Endothelial cell of umbilical vein (primary cell): ENCODE data around the gene SPAG8. TPM values are rescaled to one million over a fixed set of nuclear protein-coding genes. Genes with fewer than 3 reads are reported as not detected.

Source experiments
- BruUV-seq: library from RNA; stranded (reverse); fragments of 400-500 nt; replicated peaks from 2 replicates; lab custom pipeline; 2021; lab: Mats Ljungman, UMichigan
- CTCF ChIA-PET: fragments of 300-600, 350-600 bp; sonication (Branson Sonifier 250); formaldehyde crosslinking; loops from one replicate; lab custom pipeline; 2021; ENCODE audit warnings: antibody characterized with exemption, inconsistent platforms; lab: Charles Lee
- POLR2A ChIA-PET: fragments of 300-600, 350-600 bp; sonication (Branson Sonifier 250); formaldehyde crosslinking; loops from one replicate; lab custom pipeline; 2021; ENCODE audit warnings: antibody characterized with exemption, inconsistent platforms; lab: Charles Lee
- DNase-seq: peaks from one replicate; pipeline ENCODE4 v3.0.0-alpha.2; 2011; ENCODE audit warnings: low read depth, low spot score
- FAIRE-seq: peaks from 2 replicates; lab custom pipeline; 2011; peaks lifted over from hg19 to GRCh38; lab: Jason Lieb, UNC
- H2AFZ ChIP-seq: 2 replicates; pipeline ENCODE4 v1.6.0; 2012; ENCODE audit warnings: low read depth, low read length, control low read depth, inconsistent platforms
- H3K27ac ChIP-seq: 2 replicates; pipeline ENCODE4 v1.5.1; 2011; ENCODE audit warnings: low read depth, mild to moderate bottlenecking, control low read depth, low read length, moderate library complexity; ENCODE audit not compliant: insufficient read depth
- H3K27me3 ChIP-seq, 2 experiments: 2 replicates each; pipeline versions ENCODE4 v1.6.0 to v1.6.1; 2011; ENCODE audit warnings: low read length in 2 of 2, mixed read lengths in 1 of 2; ENCODE audit not compliant: control insufficient read depth in 2 of 2, insufficient read depth in 2 of 2
- H3K36me3 ChIP-seq, 2 experiments: 2 replicates in 1 of 2; 3 replicates in 1 of 2; pipeline ENCODE4 v1.5.1; 2011; ENCODE audit warnings: low read length in 2 of 2, mild to moderate bottlenecking in 1 of 2, moderate library complexity in 1 of 2; ENCODE audit not compliant: control insufficient read depth in 2 of 2, insufficient read depth in 2 of 2; ENCODE audit errors: extremely low read depth in 1 of 2
- H3K4me1 ChIP-seq: 3 replicates; pipeline ENCODE4 v1.5.1; 2011; ENCODE audit warnings: mild to moderate bottlenecking, low read length; ENCODE audit not compliant: control insufficient read depth, insufficient read depth; ENCODE audit errors: extremely low read depth
- H3K4me2 ChIP-seq: 2 replicates; pipeline ENCODE4 v1.6.1; 2011; ENCODE audit warnings: low read length, control low read depth, mixed read lengths; ENCODE audit not compliant: insufficient read depth
- H3K4me3 ChIP-seq, 3 experiments: fragments of 200-600 bp in 1 of 3; sonication (generic), shearing (Covaris generic) in 1 of 3; replicated peaks in 1 of 3; 2 replicates each; pipeline ENCODE4 v1.5.1; 2011 to 2016; ENCODE audit warnings: control low read depth in 3 of 3, low read length in 3 of 3, mild to moderate bottlenecking in 2 of 3, inconsistent platforms in 1 of 3, low read depth in 1 of 3, moderate library complexity in 1 of 3; ENCODE audit not compliant: insufficient read depth in 1 of 3
- H3K79me2 ChIP-seq: 2 replicates; pipeline ENCODE4 v1.6.0; 2012; ENCODE audit warnings: low read length, inconsistent platforms; ENCODE audit not compliant: control insufficient read depth, insufficient read depth
- H3K9ac ChIP-seq: replicated peaks from 2 replicates; pipeline ENCODE3; 2011; ENCODE audit warnings: low read length, control low read depth; ENCODE audit not compliant: insufficient read depth; ENCODE audit errors: extremely low read depth
- H3K9me1 ChIP-seq: replicated peaks from 3 replicates; pipeline ENCODE4 v1.6.0; 2011; ENCODE audit warnings: mild to moderate bottlenecking, low read length; ENCODE audit not compliant: control insufficient read depth, insufficient read depth; ENCODE audit errors: extremely low read depth
- H3K9me3 ChIP-seq: replicated peaks from 2 replicates; pipeline ENCODE4 v1.5.1; 2012; ENCODE audit warnings: low read length, inconsistent platforms; ENCODE audit not compliant: control insufficient read depth, insufficient read depth
- H4K20me1 ChIP-seq: replicated peaks from 2 replicates; pipeline ENCODE3; 2011; ENCODE audit warnings: mild to moderate bottlenecking, low read length; ENCODE audit not compliant: control insufficient read depth, insufficient read depth; ENCODE audit errors: extremely low read depth
- CTCF ChIP-seq, 2 donors: IDR thresholded peaks; 1 replicate in 1 of 2; 2 replicates in 1 of 2; pipeline ENCODE4 v1.5.1; 2011; ENCODE audit warnings: low read length in 2 of 2, mild to moderate bottlenecking in 2 of 2, moderate library complexity in 2 of 2, control low read depth in 1 of 2, inconsistent platforms in 1 of 2, low read depth in 1 of 2; ENCODE audit not compliant: insufficient read depth in 1 of 2; ENCODE audit errors: extremely low read depth in 1 of 2
- EZH2 ChIP-seq: IDR thresholded peaks from 2 replicates; pipeline ENCODE4 v1.6.1; 2012; ENCODE audit warnings: borderline replicate concordance, low read depth, mild to moderate bottlenecking, moderate library complexity, low read length, inconsistent platforms; ENCODE audit not compliant: severe bottlenecking
- FOS ChIP-seq: IDR thresholded peaks from 2 replicates; pipeline ENCODE4 v1.6.1; 2011; ENCODE audit warnings: mild to moderate bottlenecking, low read length, moderate library complexity, borderline replicate concordance; ENCODE audit not compliant: insufficient read depth
- GATA2 ChIP-seq: IDR thresholded peaks from 2 replicates; pipeline ENCODE4 v1.7.0; 2011; ENCODE audit warnings: low read depth, mild to moderate bottlenecking, moderate library complexity, mixed read lengths, low read length; ENCODE audit not compliant: insufficient read length, insufficient read depth
- JUN ChIP-seq: IDR thresholded peaks from 2 replicates; pipeline ENCODE4 v1.6.1; 2011; ENCODE audit warnings: borderline replicate concordance, low read depth; ENCODE audit not compliant: insufficient read length, insufficient read depth
- MAX ChIP-seq: IDR thresholded peaks from 2 replicates; pipeline ENCODE4 v1.6.1; 2011; ENCODE audit not compliant: insufficient read depth, insufficient read length
- MYC ChIP-seq: IDR thresholded peaks from one replicate; pipeline ENCODE4 v1.6.1; 2011; ENCODE audit warnings: mild to moderate bottlenecking, low read depth, low read length
- POLR2A ChIP-seq: IDR thresholded peaks from 2 replicates; pipeline ENCODE4 v1.6.1; 2012; ENCODE audit warnings: low read depth, mild to moderate bottlenecking, control low read depth, low read length
- POLR2AphosphoS5 ChIP-seq: IDR thresholded peaks from 2 replicates; pipeline ENCODE4 v1.6.1; 2012; ENCODE audit warnings: low read depth, mild to moderate bottlenecking, control low read depth, low read length, moderate library complexity; ENCODE audit not compliant: insufficient read depth
- dilution Hi-C: fragments of 300-500 bp; cut with MboI; formaldehyde crosslinking; loops from one replicate; pipeline ENCODE4 v1.15.0; 2019; ENCODE audit warnings: low sequenced_read_pairs; ENCODE audit not compliant: extremely low pct_ligation_motif_present
- intact Hi-C: fragments of 100-400 bp; cut with micrococcal nuclease; formaldehyde crosslinking; loops from one replicate; pipeline ENCODE4 v1.10.0; 2022
- polyA plus RNA-seq, 4 experiments: library from polyadenylated mRNA; depleted of rRNA in 3 of 4; stranded (reverse) in 3 of 4; unstranded in 1 of 4; fragments of >200 nt; gene quantifications; 2 replicates each; pipeline versions ENCODE4 v1.2.1 to v1.2.3, GENCODE V29; 2011 to 2012; ENCODE audit warnings: missing spikeins in 1 of 4
- total RNA-seq: library from RNA; stranded (reverse); gene quantifications from 2 replicates; pipeline ENCODE4 v1.2.3, GENCODE V29; 2021

The SPAG8 gene
- total and polyA plus RNA-seq, 2 donors (not counting 3 experiments of a cell fraction or from before 2014, with no cell fraction given): 0.21 to 0.69 TPM

- no peaks in the 10 kb centered on the region for H3K79me2 ChIP-seq
- TF ChIP-seq JUN: no peak
- no peak for TF ChIP-seq MYC
- no peak for TF ChIP-seq GATA2
- TF ChIP-seq MAX: no peak
- no peak for TF ChIP-seq EZH2
- TF ChIP-seq FOS: no peak
- no peak for TF ChIP-seq POLR2AphosphoS5
- no peak for TF ChIP-seq POLR2A
- TF ChIP-seq CTCF (IDR thresholded peaks at IDR 0.05; ENCODE audit: extremely low read depth in 1 of 2, insufficient read depth in 1 of 2, low read depth in 1 of 2, low read length in 2 of 2): no peak
- no peak overlapping the region for H3K4me2 ChIP-seq
- no peak overlapping the region for H3K27ac ChIP-seq
- H3K4me3 ChIP-seq: no peak overlapping the region
- H3K4me1 ChIP-seq: peaks cover 14% of the 10 kb centered on the region
- H3K9me1 ChIP-seq: no peaks in the 10 kb centered on the region
- no peak for FAIRE-seq
- no peaks in the 10 kb centered on the region for H3K36me3 ChIP-seq
- intact Hi-C loops: no loop called here
- dilution Hi-C loops: no loop called here
- DNase-seq: no peak
- H4K20me1 ChIP-seq: no peaks in the 10 kb centered on the region
- no peak overlapping the region for H2AFZ ChIP-seq
- H3K9me3 ChIP-seq: no peaks in the 10 kb centered on the region
- BruUV-seq: no TSS peak
- POLR2A ChIA-PET: interaction anchor here (0.5 kb wide), 1 partner anchor 25 kb away, joined by 3 read pairs; no protein-coding TSS in a partner anchor
- H3K9ac ChIP-seq: no peak overlapping the region
- no peaks in the 10 kb centered on the region for H3K27me3 ChIP-seq
- CTCF ChIA-PET: interaction anchor here (1.3 to 2.0 kb wide), 4 partner anchors 10 to 104 kb away, joined by 3 to 6 read pairs (median 6); no protein-coding TSS in a partner anchor
Measured at GRCh38 chr9:35778496-35778895, 33.6 kb downstream of the SPAG8 start.
